HEK293 (cell line): ENCODE results near the gene NUDCD3.
A peak's percentile ranks its signal among the peaks of the same experiment; 100 is the strongest.

Experiments used
- CTCF ChIA-PET: fragments of 350-600 bp; formaldehyde crosslinking; extraction: SDS; loops from one replicate; lab custom pipeline; 2021; ENCODE audit warnings: antibody characterized with exemption; lab: Yijun Ruan, JAX
- POLR2A ChIA-PET: fragments of 300-600 bp; formaldehyde crosslinking; extraction: SDS; loops from one replicate; lab custom pipeline; 2020; ENCODE audit warnings: antibody characterized with exemption, inconsistent platforms; lab: Yijun Ruan, JAX
- H3K27ac ChIP-seq: fragments of 200-500 bp; sonication (Bioruptor generic); 2 replicates; pipeline ENCODE4 v1.5.1; 2014; ENCODE audit warnings: low read depth, low read length, control low read depth, inconsistent platforms; ENCODE audit errors: extremely low read depth
- H3K36me3 ChIP-seq, 2 experiments: fragments of 200-500 bp in 1 of 2; sonication (Bioruptor generic) in 1 of 2; 1 replicate in 1 of 2; 2 replicates in 1 of 2; pipeline ENCODE4 v1.5.1; 2014 to 2017; ENCODE audit warnings: inconsistent platforms in 2 of 2, low read length in 2 of 2; ENCODE audit not compliant: control insufficient read depth in 2 of 2, insufficient read depth in 1 of 2
- H3K4me1 ChIP-seq: fragments of 200-500 bp; sonication (Bioruptor generic); 2 replicates; pipeline ENCODE4 v1.5.1; 2014; ENCODE audit warnings: mild to moderate bottlenecking, low read length, inconsistent platforms; ENCODE audit not compliant: control insufficient read depth, insufficient read depth
- H3K4me3 ChIP-seq: 2 replicates; pipeline ENCODE4 v1.5.1; 2011; ENCODE audit warnings: low read depth, mild to moderate bottlenecking, control low read depth, low read length, moderate library complexity
- H3K9me3 ChIP-seq: fragments of 200-500 bp; sonication (Bioruptor generic); 2 replicates; pipeline ENCODE4 v1.5.1; 2014; ENCODE audit warnings: low read depth, low read length, inconsistent platforms; ENCODE audit not compliant: control insufficient read depth, insufficient read depth
- ATF2 ChIP-seq: fragments of 450-650 bp; formaldehyde crosslinking; IDR thresholded peaks from 2 replicates; pipeline ENCODE4 v1.5.1; 2016; ENCODE audit warnings: missing biosample characterization, missing genetic modification characterization, low read depth
- BCL11B ChIP-seq: fragments of 450-650 bp; formaldehyde crosslinking; IDR thresholded peaks from 2 replicates; pipeline ENCODE4 v1.5.1; 2016; ENCODE audit warnings: low read depth, missing biosample characterization, missing genetic modification characterization
- FEZF1 ChIP-seq: fragments of 450-650 bp; formaldehyde crosslinking; IDR thresholded peaks from 2 replicates; pipeline ENCODE4 v1.5.1; 2016; ENCODE audit warnings: missing biosample characterization, missing genetic modification characterization
- GLIS2 ChIP-seq: fragments of 450-650 bp; formaldehyde crosslinking; IDR thresholded peaks from 2 replicates; pipeline ENCODE4 v1.5.1; 2016; ENCODE audit warnings: missing biosample characterization, missing genetic modification characterization
- KLF7 ChIP-seq: fragments of 450-650 bp; formaldehyde crosslinking; IDR thresholded peaks from 2 replicates; pipeline ENCODE4 v1.5.1; 2016; ENCODE audit warnings: missing biosample characterization, missing genetic modification characterization, borderline replicate concordance
- RBAK ChIP-seq: fragments of 450-650 bp; formaldehyde crosslinking; IDR thresholded peaks from 2 replicates; pipeline ENCODE4 v1.5.1; 2016; ENCODE audit warnings: missing biosample characterization, missing genetic modification characterization
- ZFP3 ChIP-seq: fragments of 450-650 bp; formaldehyde crosslinking; IDR thresholded peaks from 2 replicates; pipeline ENCODE4 v1.5.1; 2016; ENCODE audit warnings: low read depth, missing biosample characterization, missing genetic modification characterization
- ZNF121 ChIP-seq: fragments of 450-650 bp; formaldehyde crosslinking; IDR thresholded peaks from 2 replicates; pipeline ENCODE4 v1.5.1; 2016; ENCODE audit warnings: missing biosample characterization, missing genetic modification characterization
- ZNF148 ChIP-seq: fragments of 450-650 bp; formaldehyde crosslinking; IDR thresholded peaks from 2 replicates; pipeline ENCODE4 v1.5.0; 2017; ENCODE audit warnings: missing biosample characterization, missing genetic modification characterization, borderline replicate concordance
- ZNF19 ChIP-seq: fragments of 450-650 bp; formaldehyde crosslinking; IDR thresholded peaks from 2 replicates; pipeline ENCODE4; 2016; ENCODE audit warnings: missing biosample characterization, missing genetic modification characterization, low read depth
- ZNF202 ChIP-seq: fragments of 450-650 bp; formaldehyde crosslinking; IDR thresholded peaks from 2 replicates; pipeline ENCODE4 v1.5.1; 2016; ENCODE audit warnings: missing biosample characterization, missing genetic modification characterization, borderline replicate concordance
- ZNF280D ChIP-seq: fragments of 450-650 bp; formaldehyde crosslinking; IDR thresholded peaks from 2 replicates; pipeline ENCODE4 v1.5.1; 2016; ENCODE audit warnings: missing biosample characterization, missing genetic modification characterization
- ZNF366 ChIP-seq: fragments of 450-650 bp; formaldehyde crosslinking; conservative IDR thresholded peaks from 2 replicates; pipeline ENCODE4 v1.5.1; 2016; ENCODE audit warnings: missing biosample characterization, missing genetic modification characterization
- ZNF501 ChIP-seq: fragments of 450-650 bp; formaldehyde crosslinking; IDR thresholded peaks from 2 replicates; pipeline ENCODE4 v1.5.1; 2016; ENCODE audit warnings: missing biosample characterization, missing genetic modification characterization
- ZNF776 ChIP-seq: fragments of 450-650 bp; formaldehyde crosslinking; IDR thresholded peaks from 2 replicates; pipeline ENCODE4 v1.5.0; 2017; ENCODE audit warnings: missing biosample characterization, missing genetic modification characterization, borderline replicate concordance
- ZSCAN30 ChIP-seq: fragments of 450-650 bp; IDR thresholded peaks from 2 replicates; pipeline ENCODE4 v1.5.1; 2018; ENCODE audit warnings: missing biosample characterization, mild to moderate bottlenecking, missing genetic modification characterization, moderate library complexity
- ZXDB ChIP-seq: fragments of 450-650 bp; formaldehyde crosslinking; IDR thresholded peaks from 2 replicates; pipeline ENCODE4 v1.5.1; 2016; ENCODE audit warnings: missing biosample characterization, missing genetic modification characterization

The NUDCD3 gene

GRCh38 chr7:44347546-44348114 is 142.8 kb downstream of the NUDCD3 start:
- ChIA-PET CTCF (interaction anchor here (0.6 to 0.8 kb wide), 4 partner anchors 12 to 262 kb away, joined by 3 to 4 read pairs (median 4); no protein-coding TSS in a partner anchor), POLR2A (no interaction called here)
- TF ChIP-seq KLF7 (tag by site-specific recombination) (no peak), RBAK (no peak)
- no peaks in the 10 kb centered on the region for H3K4me1 ChIP-seq
- H3K27ac ChIP-seq, result no peak overlapping the region
- H3K36me3 ChIP-seq, result no peaks in the 10 kb centered on the region
- H3K4me3 ChIP-seq, result no peak overlapping the region
- no peaks in the 10 kb centered on the region for H3K9me3 ChIP-seq

- H3K4me1 ChIP-seq, result no peaks in the 10 kb centered on the region
- H3K36me3 ChIP-seq, result no peaks in the 10 kb centered on the region
- no peak overlapping the region for H3K27ac ChIP-seq
- CTCF ChIA-PET, result no interaction called here
- H3K9me3 ChIP-seq, result no peaks in the 10 kb centered on the region
- TF ChIP-seq ZNF776 (tag by site-specific recombination), result no peak
- no peak for TF ChIP-seq ZNF121 (tag by site-specific recombination)
- no peak for TF ChIP-seq ZFP3 (tag by site-specific recombination)
- no peak for TF ChIP-seq ZXDB (tag by site-specific recombination)
- no peak for TF ChIP-seq FEZF1 (tag by site-specific recombination)
- no peak for TF ChIP-seq ZNF280D (tag by site-specific recombination)
- no peak for TF ChIP-seq BCL11B (tag by site-specific recombination)
- TF ChIP-seq, all 188 proteins: peak for 0
- POLR2A ChIA-PET, result no interaction called here
- H3K4me3 ChIP-seq, result no peak overlapping the region
These were observed 144.4 kb downstream of the NUDCD3 start for GRCh38 chr7:44346063-44346462.

- ChIA-PET POLR2A (no interaction called here), CTCF (interaction anchor here (0.6 kb wide), 2 partner anchors 89 to 101 kb away, joined by 4 read pairs; no protein-coding TSS in a partner anchor)
- Histone ChIP-seq H3K36me3 (no peaks in the 10 kb centered on the region), H3K27ac (no peak overlapping the region), H3K4me1 (no peaks in the 10 kb centered on the region), H3K9me3 (no peaks in the 10 kb centered on the region), H3K4me3 (no peak overlapping the region)
- TF ChIP-seq ZNF19 (tag by site-specific recombination), result no peak
- no peak for TF ChIP-seq ZSCAN30 (tag by site-specific recombination)
- peak; percentile 49; the same call in 1 of the 2 replicates for TF ChIP-seq ATF2 (tag by site-specific recombination)
- no peak for TF ChIP-seq GLIS2 (tag by site-specific recombination)
- TF ChIP-seq ZNF366 (tag by site-specific recombination), result no peak
- no peak for TF ChIP-seq ZNF202 (tag by site-specific recombination)
- no peak for TF ChIP-seq ZNF501 (tag by site-specific recombination)
- TF ChIP-seq ZNF148 (tag by site-specific recombination), result no peak
These were observed 149.1 kb downstream of the NUDCD3 start for GRCh38 chr7:44341401-44341800.
